NCI-H2081 treated with DMSO at 0.1 percent for 48 hours (cell line): ENCODE data around the gene LMCD1.

Experiments
- DNase-seq: peaks from one replicate; lab custom pipeline; 2025; lab: John Stamatoyannopoulos, UW

The LMCD1 gene

GRCh38 chr3:8537440-8537839 lies 35.8 kb downstream of the LMCD1 start:
- no peak for DNase-seq

- DNase-seq = no peak
These were observed 36.6 kb downstream of the LMCD1 start for GRCh38 chr3:8538223-8538622.

DNA sequence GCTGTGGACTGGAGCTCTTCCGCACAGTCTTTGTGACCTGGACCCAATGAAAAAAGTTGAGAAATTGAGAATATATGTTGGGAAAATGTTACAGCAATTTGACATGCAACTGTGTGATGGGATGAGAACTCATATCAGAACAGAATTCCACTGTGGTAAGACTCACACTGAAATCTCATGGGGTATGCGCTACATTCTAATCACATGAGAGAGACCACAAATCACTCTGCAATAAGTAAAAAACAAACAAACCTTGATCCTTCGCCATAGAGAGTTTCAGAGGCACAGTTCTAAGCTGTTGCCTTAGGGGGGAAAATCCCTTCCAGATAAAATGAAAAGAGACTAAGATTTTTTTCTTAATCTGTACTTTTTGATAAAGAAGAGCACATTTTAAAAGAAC lies 37.3 kb downstream of the LMCD1 start:
- DNase-seq = no peak

DNA sequence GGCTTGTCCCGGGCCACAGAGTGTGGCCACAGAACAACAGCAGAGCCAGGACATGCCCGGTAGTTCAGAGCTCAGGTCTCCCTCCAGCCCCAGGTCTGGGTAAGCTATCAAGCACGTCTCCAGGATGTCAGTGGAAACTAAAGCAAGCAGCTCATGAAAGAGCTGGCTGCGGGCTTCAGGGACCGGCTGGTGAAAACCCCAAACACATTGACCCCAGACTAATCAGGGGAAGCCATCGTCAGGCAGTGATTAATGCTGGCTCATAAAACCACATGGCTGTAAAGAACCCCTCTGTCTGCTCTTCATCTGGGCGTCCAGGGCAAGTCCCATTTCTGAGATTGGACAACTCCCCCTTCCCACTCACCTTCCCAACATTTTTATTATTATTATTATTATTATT lies 37.8 kb downstream of the LMCD1 start:
- DNase-seq = no peak

DNA sequence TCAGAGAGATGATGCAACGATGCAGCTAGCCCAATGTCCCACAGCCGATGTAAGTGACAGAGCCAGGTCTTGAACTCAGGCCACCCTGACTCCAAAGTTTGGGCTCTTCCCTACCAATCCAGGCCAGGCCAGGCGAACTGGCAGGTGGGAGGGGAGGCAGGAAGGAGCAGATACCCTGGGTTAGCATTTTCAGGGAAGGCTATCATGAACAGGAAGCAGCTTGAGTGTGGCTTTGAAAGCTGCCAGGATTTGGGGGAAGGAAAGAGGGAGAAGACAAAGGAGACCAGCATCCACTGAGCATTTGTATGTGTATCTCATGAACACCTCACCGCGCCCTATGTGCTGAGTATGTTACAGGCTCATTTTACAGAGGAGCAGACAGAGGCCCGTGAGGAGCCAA lies 38.8 kb downstream of the LMCD1 start:
- no peak for DNase-seq

DNA sequence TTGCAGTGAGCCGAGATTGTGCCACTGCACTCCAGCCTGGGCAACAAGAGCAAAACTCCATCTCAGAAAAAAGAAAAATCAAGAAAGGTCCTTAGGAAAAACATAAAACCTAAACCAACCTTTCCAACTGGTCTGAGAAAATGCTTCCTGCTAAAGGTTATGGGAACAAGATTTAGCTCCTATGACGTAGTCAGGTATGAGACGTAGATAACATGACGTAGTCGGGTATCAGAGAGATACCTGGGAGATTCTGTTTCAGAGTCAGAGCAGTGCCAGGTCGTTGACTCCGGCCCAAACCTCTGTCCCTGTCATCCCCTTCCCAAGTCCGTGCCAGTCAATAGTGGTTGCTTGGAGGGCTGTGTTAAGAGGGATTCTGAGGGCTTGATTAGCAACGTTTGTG lies 39.9 kb downstream of the LMCD1 start:
- no peak for DNase-seq

GRCh38 chr3:8542190-8543135 lies 40.8 kb downstream of the LMCD1 start:
- no peak for DNase-seq

- no peak for DNase-seq
These were observed 45.0 kb downstream of the LMCD1 start for GRCh38 chr3:8546609-8547008.

GRCh38 chr3:8548502-8549275 lies 47.1 kb downstream of the LMCD1 start:
- DNase-seq = no peak

DNA sequence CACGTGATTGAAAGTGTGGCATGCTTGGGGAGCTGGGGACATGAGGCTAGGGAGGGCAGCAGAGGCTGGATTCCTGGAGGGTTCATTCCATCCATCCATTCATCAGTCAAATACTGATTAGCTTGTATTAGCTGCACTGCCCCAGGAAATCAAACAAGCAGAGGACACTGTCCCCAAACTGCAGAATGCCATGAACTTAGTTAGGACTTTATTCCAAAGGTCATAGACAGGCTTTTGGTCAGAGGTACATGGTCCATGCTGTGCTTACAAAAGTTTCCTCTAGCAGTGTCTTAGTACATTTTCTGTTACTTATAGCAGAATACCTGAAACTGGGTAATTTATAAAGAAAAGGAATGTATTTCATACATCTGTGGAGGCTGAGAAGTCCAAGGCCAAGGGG lies 47.7 kb downstream of the LMCD1 start:
- DNase-seq = no peak

DNA sequence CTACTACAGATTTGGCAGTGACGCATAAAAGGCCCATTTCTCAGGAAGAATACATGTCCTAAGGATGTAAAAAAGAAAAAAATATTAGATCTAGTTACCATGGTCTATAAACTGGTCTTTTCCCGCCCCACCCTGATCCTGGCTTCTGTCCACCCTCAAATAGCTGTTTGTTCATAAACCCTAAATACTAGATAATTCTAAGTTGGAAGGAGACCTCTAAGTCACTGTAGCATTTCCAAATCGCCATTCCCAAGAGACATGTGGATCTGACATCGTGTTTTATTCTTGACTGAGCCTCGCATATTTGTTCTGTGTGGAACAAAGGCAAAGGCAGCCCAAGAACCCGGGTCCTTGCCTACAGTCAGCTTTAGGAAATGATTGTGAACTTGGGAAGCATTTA lies 49.0 kb downstream of the LMCD1 start:
- no peak for DNase-seq

DNA sequence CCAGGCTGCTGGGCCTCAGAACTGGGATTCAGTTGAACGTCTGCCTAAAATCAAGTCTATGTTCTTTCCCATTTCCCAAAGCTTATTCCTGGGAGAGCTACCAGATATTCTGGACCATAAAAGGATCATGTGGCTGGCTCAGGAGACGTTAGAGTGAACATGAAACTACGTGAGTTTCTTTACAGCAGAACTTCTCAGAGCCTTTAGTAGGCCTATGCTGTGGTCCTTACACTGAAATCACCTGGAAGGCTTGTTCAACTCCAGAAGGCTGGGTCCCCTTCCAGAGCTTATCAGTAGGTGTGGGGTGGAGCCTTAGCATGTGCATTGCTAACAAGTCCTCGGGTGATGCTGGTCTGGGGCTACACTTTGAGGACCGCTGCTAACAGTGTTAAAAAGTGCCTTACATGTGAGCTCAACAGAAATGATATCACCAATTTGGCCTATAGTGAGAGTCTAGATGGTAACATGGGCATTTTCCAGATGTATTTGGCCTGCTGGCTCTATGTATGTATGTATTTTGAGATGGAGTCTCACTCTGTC lies 50.7 kb downstream of the LMCD1 start:
- no peak for DNase-seq

DNA sequence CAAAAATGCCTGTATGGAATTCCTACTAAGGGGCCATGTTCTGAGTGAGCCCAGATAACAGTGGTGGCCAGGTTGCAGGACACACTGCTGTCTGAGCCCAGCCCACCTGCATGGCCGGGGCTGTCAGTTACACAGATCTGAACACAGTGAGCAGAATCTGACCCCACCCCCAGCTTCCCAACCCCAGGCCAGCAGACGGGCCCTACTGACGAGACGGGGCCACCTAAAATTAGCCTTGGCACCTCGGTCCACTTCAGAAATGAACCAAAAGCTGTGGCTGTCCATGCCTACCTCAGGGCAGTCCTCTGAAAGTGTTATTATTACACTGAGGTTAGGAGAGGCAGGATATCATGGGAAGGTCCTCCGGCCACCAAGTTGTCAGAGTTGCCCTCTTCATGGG lies 51.8 kb downstream of the LMCD1 start:
- no peak for DNase-seq

GRCh38 chr3:8554696-8555095 lies 53.1 kb downstream of the LMCD1 start:
- DNase-seq = no peak

GRCh38 chr3:8555113-8555661 lies 53.6 kb downstream of the LMCD1 start:
- DNase-seq = no peak

GRCh38 chr3:8555725-8556472 lies 54.3 kb downstream of the LMCD1 start:
- no peak for DNase-seq

DNA sequence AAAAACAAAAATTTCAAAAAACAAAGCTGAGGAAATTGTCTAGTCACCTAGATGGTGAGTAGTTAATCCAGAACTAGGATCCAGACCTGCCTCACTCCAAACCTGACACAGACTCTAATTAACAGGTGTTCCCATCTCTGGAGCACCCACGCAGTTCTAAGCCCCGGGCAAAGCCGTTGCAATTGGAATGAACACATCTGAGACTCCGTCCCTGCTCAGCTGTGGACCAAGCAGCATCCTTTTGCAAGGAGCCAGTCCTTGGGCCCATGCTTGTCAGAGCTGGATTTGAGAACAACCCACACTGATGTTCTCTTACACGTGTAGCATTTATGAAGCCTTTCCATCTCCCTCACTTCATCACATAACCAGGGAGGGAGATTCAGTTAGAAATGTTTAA lies 54.8 kb downstream of the LMCD1 start:
- DNase-seq = no peak

GRCh38 chr3:8557298-8557697 lies 55.7 kb downstream of the LMCD1 start:
- no peak for DNase-seq

GRCh38 chr3:8558645-8559044 lies 57.0 kb downstream of the LMCD1 start:
- no peak for DNase-seq

DNA sequence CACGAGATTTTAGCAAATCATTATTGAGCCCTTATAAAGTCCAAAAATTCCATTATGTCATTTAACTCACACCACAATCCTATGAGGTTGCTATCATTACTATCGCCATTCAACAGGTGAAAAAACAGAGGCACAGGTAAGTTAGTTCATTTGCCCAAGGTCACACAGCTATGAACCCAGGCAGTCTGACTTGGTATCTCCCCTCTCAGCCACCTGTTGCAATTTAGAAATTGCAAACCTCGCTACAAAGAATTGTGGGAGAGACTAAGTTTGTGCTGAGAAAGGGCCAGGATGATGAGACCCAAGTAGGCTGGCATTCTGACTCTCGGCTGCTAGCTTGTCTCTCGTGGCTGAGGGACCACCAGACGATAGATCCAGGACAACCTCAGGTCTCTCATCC lies 57.7 kb downstream of the LMCD1 start:
- DNase-seq = no peak

- no peak for DNase-seq
These were observed 58.9 kb downstream of the LMCD1 start for GRCh38 chr3:8560366-8561007.
